ENCODE data around the gene PRPSAP2.
"Not testable (repeated sequence)": the region's sequence is repeated elsewhere in the genome, so short reads cannot be mapped to it uniquely, and the experiment has no call there.

The PRPSAP2 gene

GRCh38 chr17:18889658-18890057 is 31.7 kb downstream of the PRPSAP2 start:
- no peak for DNase-seq (ENCODE audit: low read depth)

DNA sequence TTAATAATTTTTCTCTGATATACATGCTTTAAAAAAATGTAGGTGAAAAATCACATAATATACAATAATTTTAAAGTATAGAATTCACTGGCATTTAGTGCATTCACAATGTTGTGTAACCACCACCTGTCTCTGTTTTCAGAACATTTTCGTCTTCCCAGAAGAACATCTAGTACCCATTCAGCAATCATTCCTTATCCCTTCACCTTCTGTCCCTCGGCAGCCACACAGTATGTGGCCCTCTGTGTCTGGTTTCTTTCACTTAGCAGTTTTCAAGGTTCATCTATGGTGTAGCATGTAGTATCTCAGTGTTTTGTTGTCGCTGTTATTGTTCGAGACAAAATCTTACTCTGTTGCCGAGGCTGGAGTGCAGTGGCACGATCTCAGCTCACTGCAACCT is 33.6 kb downstream of the PRPSAP2 start:
- DNase-seq (ENCODE audit: low read depth) = no peak

DNA sequence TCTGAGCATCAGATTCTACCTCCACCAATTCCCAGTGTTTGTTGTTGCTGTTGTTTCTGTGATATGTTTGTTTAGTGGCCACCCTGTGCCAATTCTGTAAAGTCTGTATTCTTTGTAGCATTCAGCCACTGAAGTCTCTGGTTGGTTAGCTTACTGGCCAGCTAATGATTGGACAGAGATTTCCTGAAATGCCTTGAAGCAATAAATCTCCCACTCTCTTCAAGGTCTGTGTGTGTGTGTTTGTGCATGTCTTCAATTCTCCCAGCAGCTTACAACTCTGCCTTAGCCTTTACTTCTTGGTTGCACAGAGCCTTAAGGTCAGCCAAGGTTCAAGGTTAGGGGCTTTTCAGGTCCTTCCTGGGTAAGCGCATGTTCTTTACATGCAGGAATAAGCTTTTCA is 38.2 kb downstream of the PRPSAP2 start:
- DNase-seq (ENCODE audit: low read depth) = no peak

DNA sequence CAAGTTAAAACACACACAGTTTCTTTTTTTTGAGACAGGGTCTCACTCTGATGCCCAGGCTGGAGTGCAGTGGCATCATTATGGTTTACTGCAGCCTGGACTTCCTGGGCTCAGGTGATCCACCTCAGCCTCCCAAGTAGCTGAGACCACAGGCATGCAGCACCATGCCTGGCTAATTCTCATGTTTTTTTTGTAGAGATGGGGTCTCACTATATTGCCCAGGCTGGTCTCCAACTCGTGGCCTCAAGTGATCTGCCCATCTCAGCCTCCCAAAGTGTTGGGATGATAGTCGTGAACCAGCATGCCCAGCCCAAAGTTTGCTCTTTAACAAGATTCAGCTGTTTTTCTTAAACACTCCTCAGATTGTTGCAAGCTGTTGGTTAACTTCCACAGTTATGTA is 39.0 kb downstream of the PRPSAP2 start:
- DNase-seq (ENCODE audit: low read depth) = no peak

- no peak for DNase-seq (ENCODE audit: low read depth)
These were observed 46.6 kb downstream of the PRPSAP2 start for GRCh38 chr17:18904482-18904881.

GRCh38 chr17:18905226-18905625 is 47.3 kb downstream of the PRPSAP2 start:
- no peak for DNase-seq (ENCODE audit: low read depth)

GRCh38 chr17:18910326-18910725 is 52.4 kb downstream of the PRPSAP2 start:
- no peak for DNase-seq (ENCODE audit: low read depth)

GRCh38 chr17:18910881-18911280 is 53.0 kb downstream of the PRPSAP2 start:
- no peak for DNase-seq (ENCODE audit: low read depth)

DNA sequence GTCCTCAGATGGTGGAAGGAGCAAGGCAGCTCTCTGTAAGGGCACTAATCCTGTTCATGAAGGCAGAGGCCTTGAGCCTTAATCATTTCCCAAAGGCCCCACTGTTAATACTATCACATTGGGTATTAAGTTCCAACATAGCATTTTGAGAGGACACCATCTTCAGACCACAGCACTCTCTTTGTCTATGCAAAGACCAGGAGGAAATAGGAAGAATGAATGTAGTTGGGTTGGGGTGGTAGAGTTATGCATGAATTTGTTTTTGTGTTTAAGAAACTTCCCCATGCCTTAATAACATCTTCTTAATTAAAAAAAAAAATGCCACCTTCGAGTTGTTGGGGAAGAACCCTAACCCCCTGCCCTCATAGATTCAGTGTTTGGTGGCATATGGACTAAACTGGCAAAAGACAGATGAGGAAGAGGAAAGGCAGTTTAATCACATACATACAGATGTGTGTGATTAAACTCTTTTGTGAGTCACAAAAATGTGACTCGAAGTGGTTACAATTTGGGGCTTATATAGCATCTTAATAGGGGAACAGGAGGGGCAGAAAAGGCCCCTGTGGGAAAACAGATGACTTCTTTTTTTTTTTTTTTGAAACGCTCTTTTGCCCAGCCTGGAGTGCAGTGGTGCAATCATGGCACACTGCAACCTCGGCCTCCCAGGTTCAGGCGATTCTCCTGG is 59.0 kb downstream of the PRPSAP2 start:
- peak; percentile 62 for DNase-seq (ENCODE audit: low read depth)

DNA sequence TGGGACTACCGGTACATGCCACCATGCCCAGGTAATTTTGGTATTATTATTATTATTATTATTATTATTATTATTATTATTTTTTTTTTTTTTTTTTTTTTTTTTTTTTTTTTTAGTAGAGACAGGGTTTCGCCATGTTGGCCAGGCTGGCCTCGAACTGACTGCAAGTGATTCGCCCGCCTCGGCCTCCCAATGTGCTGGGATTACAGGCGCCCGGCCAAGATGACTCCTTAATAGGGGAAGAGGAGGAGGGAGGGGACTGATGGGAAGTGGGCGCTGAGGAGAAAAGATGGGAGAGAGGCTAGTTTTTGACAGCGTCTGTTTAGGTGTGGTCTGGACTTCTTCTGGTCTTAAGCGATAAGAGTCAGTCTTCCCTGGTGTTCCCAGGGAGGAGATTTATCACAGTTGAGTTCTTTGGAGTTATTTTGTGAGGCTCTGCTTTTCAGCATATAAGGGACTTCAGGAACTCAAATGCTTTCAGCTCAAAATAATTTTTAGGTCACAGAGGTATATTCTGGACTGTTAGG is 59.6 kb downstream of the PRPSAP2 start:
- DNase-seq (ENCODE audit: low read depth) = peak; percentile 9

DNA sequence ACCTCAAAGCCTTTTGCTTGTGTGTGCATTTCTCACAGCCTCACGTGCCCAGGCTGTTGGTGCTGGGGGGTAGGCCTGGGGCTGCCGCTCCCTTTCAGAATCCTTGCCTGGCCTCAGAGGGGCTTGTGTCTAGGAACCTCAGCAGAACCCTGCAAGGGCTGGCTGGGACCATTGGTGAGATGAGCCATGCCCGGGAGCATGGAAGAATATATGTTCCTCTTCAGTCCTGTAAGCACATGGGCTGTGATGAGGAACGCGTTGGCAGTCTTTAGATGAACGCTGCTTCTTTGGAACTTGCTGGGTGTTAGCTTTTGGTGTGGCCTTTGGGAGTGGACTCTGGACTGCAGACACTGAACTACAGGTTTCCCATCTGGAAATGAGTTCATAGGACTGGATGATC is 62.0 kb downstream of the PRPSAP2 start:
- no peak for DNase-seq (ENCODE audit: low read depth)

DNA sequence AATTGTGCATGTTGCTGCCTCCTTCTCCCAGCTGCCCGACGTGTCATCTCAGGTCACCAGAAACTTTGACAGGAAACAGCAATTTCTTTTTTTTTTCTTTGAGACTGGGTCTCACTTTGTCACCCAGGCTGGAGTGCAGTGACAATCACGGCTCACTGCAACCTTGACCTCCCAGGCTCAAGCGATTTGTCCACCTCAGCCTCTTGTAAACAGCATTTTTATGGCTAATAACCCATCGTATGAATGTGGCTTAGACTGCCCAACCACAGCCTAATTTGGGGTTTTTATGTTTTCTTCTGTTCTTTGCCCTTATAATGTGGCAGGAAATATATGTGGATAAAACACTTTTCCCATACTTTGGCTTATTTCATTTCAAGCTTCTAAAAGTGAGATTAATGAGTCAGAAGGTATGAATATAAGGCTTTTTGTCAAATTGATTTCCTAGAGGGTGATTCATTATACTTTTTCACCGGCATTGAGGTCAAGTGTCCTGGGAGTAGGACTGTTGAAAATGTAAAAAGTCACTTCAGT is 63.0 kb downstream of the PRPSAP2 start:
- DNase-seq (ENCODE audit: low read depth) = no peak

DNA sequence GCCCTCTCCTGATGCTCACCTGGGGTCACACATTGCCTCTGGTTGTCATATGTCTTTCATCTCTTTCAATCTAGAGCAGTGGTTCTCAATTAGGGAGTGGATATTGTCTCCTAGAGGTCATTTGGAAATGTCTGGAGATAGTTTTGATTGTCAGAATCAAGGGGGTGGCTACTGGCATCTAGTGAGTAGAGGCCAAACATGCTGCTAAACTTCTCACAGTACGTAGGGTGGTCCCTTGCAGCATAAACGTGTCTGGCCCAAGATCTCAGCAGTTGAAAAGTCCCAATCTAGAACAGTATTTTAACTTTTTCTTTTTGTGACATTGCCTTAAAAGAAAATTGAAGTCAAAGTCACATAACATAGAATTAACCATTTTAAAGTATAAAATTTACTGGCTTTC is 63.6 kb downstream of the PRPSAP2 start:
- no peak for DNase-seq (ENCODE audit: low read depth)

- DNase-seq (ENCODE audit: low read depth) = no peak
These were observed 64.1 kb downstream of the PRPSAP2 start for GRCh38 chr17:18921912-18922451.

- DNase-seq (ENCODE audit: low read depth) = not testable (repeated sequence)
These were observed 64.7 kb downstream of the PRPSAP2 start for GRCh38 chr17:18922596-18922995.

- DNase-seq (ENCODE audit: low read depth) = no peak
These were observed 67.3 kb downstream of the PRPSAP2 start for GRCh38 chr17:18925187-18925586.

DNA sequence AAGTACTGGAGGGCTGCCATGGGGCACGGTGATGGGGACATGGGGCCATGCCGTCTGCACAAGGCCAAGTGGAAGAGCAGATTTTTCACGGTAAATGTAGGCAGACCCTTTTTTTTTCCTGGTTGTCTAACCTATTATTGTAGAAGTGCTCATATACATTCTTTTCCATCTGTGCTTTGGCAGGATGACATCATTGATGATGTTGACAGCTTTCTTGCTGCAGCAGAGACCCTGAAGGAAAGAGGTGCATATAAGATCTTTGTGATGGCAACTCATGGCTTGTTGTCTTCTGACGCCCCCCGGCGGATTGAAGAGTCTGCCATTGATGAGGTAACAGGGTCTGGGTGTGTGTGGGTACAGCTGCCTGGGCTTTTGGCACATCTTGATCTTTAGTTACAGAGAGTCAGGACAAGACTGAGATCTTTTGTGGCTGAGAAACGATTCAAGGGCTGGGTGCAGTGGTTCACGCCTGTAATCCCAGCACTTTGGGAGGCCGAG is 70.7 kb downstream of the PRPSAP2 start:
- no peak for DNase-seq (ENCODE audit: low read depth)

- DNase-seq (ENCODE audit: low read depth) = no peak
These were observed 74.6 kb downstream of the PRPSAP2 start for GRCh38 chr17:18932360-18933055.

- DNase-seq (ENCODE audit: low read depth) = no peak
These were observed 75.4 kb downstream of the PRPSAP2 start for GRCh38 chr17:18933102-18934058.

DNA sequence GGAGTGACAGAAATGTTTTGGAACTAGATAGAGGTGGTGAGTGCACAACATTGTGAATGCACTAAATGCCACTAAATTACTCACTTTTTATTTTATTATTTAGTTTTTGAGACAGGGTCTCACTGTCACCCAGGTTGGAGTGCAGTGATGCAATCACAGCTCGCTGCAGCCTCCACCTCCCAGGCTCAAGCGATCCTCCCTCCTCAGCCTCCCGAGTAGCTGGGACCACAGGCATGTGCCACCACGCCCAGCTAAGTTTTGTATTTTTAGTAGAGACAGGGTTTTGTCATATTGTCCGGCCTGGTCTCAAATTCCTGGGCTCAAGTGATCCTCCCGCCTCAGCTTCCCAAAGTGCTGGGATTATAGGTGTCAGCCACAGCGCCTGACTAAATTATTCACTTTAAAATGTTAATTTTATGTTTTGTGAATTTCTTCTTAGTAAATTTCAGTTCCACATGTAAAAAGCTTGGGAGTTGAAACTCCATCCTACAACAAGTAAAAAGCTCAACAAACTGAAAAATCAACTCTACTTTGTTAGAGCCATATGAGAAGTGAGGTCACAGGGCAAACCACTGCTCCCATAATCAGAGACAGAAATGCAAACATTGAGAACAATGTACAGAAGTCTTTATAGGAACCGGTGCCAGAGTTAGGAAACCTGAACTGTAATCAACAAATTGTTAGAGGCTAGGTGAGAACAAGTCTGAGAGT is 80.2 kb downstream of the PRPSAP2 start:
- no peak for DNase-seq (ENCODE audit: low read depth)

DNA sequence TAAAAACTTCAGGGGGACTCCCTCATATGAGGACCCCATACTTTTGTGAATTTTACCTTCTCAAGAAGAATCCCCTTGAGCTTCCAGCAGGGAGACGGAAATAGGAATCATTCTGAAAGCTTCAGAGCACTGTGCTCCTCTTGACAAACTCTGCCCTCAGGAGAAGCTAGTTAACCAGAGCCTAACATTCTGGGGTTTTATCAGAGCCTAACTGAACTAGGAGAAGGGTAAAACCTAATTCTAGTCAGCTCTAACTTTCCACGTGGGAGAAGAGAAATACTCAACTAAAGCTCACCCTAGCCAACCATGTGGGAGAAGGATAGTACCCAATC is 80.7 kb downstream of the PRPSAP2 start:
- no peak for DNase-seq (ENCODE audit: low read depth)

Measured in fibroblast of gingiva (primary cell).